Panc1 (cell line): Measurements from ENCODE around the gene ZNF792.

Experiments
- CTCF ChIP-seq: fragments of 450-650 bp; IDR thresholded peaks from 2 replicates; pipeline ENCODE4 v1.5.1; 2017; ENCODE audit warnings: mild to moderate bottlenecking
- REST ChIP-seq, 2 experiments: IDR thresholded peaks; 2 replicates each; pipeline ENCODE4 v1.6.1; 2011 to 2012; ENCODE audit warnings: low read depth in 2 of 2, control low read depth in 1 of 2, low read length in 1 of 2, mild to moderate bottlenecking in 1 of 2, moderate library complexity in 1 of 2; ENCODE audit not compliant: insufficient read depth in 1 of 2
- SIN3A ChIP-seq: IDR thresholded peaks from 2 replicates; pipeline ENCODE4 v1.6.1; 2012; ENCODE audit warnings: low read depth, mild to moderate bottlenecking, low read length, moderate library complexity, borderline replicate concordance; ENCODE audit not compliant: insufficient read depth
- TCF7L2 ChIP-seq: IDR thresholded peaks from 2 replicates; pipeline ENCODE4 v1.6.1; 2011; ENCODE audit warnings: mild to moderate bottlenecking, low read depth, low read length, inconsistent platforms

GRCh38 chr19:34967551-34967950 is 3.5 kb upstream of the ZNF792 start:
- no peak for TF ChIP-seq CTCF
- no peak for TF ChIP-seq REST (IDR thresholded peaks at IDR 0.05; ENCODE audit: insufficient read depth in 1 of 2, low read depth in 2 of 2, low read length in 1 of 2)
- no peak for TF ChIP-seq SIN3A
- no peak for TF ChIP-seq TCF7L2
